Testis (tissue), 3 donors: Measurements from ENCODE around the gene LYRM7. TPM values are rescaled to one million over a fixed set of nuclear protein-coding genes. Genes with fewer than 3 reads are reported as not detected.

Experiments
- DNase-seq: peaks from one replicate; pipeline ENCODE4 v3.0.0-alpha.2; 2019
- H3K27ac ChIP-seq, 2 donors: fragments of 200-600 bp; sonication (generic); one replicate each; pipeline ENCODE4 v1.5.1; 2019
- H3K27me3 ChIP-seq: fragments of 200-600 bp; sonication (generic); one replicate; pipeline ENCODE4 v1.5.1; 2019
- H3K36me3 ChIP-seq: fragments of 200-600 bp; sonication (generic); one replicate; pipeline ENCODE4 v1.5.1; 2017; ENCODE audit warnings: low read depth; ENCODE audit errors: missing control alignments
- H3K4me1 ChIP-seq: fragments of 200-600 bp; sonication (generic); one replicate; pipeline ENCODE4 v1.5.1; 2019
- H3K4me3 ChIP-seq, 2 donors: fragments of 200-600 bp; sonication (generic); one replicate each; pipeline ENCODE4 v1.5.1; 2017 to 2019
- H3K9me3 ChIP-seq: fragments of 200-600 bp; sonication (generic); one replicate; pipeline ENCODE4 v1.5.1; 2017
- CTCF ChIP-seq, 3 experiments: fragments of 450-650 bp in 2 of 3; fragments of 200-600 bp in 1 of 3; sonication (generic) in 1 of 3; IDR thresholded peaks; one replicate each; pipeline ENCODE4 v1.5.1; 2016 to 2019; ENCODE audit warnings: antibody characterized with exemption in 3 of 3, mild to moderate bottlenecking in 2 of 3, moderate library complexity in 1 of 3
- POLR2A ChIP-seq: fragments of 450-650 bp; IDR thresholded peaks from one replicate; pipeline ENCODE4 v1.6.1; 2017; ENCODE audit warnings: antibody characterized with exemption, mild to moderate bottlenecking, moderate library complexity
- WGBS, 2 donors: methylation state at CpG; one replicate each; pipeline ENCODE4 v1.1.5; 2018; 5-methylcytosine and 5-hydroxymethylcytosine counted together
- intact Hi-C: fragments of 100-400 bp; cut with DNase I; formaldehyde crosslinking; loops from one replicate; pipeline ENCODE4 v1.15.1; 2023; ENCODE audit warnings: low total_unique reads
- polyA plus RNA-seq: library from polyadenylated mRNA; stranded (reverse); fragments of 350-450 nt; fragmentation: Illumina TruSeq; extraction: RNeasy Lipid Tissue Mini Kit (QIAGEN cat#74804); gene quantifications from one replicate; pipeline ENCODE4 v1.2.3, GENCODE V29; 2014; ENCODE audit warnings: low read depth, low replicate concordance; ENCODE audit not compliant: insufficient read depth
- total RNA-seq, 2 donors: library from RNA; depleted of rRNA; stranded (reverse); fragments of >200 nt; gene quantifications; one replicate each; pipeline ENCODE4 v1.2.3, GENCODE V29; 2016

Gene LYRM7
- total and polyA plus RNA-seq, 3 donors from 2014 or later, result 12.1 to 14.4 (median 13.2) TPM

- intact Hi-C loops, result no loop called here
- Histone ChIP-seq H3K27ac (no peak overlapping the region), H3K9me3 (no peaks in the 10 kb centered on the region), H3K27me3 (no peaks in the 10 kb centered on the region), H3K36me3 (no peaks in the 10 kb centered on the region), H3K4me3 (no peak overlapping the region), H3K4me1 (no peaks in the 10 kb centered on the region)
- 90 to 91% methylated on average over 2 of the region's 2 CpGs for WGBS, 2 donors
- no peak for DNase-seq
- no peak for TF ChIP-seq CTCF (IDR thresholded peaks at IDR 0.05)
- no peak for TF ChIP-seq POLR2A
Observed at GRCh38 chr5:131254741-131255140, 84.0 kb downstream of the LYRM7 start.

Other genes with a start within 250 kb of the LYRM7 start
- 100 to 1,000 TPM; 102 to 104 TPM for gene HINT1, start 5.7 kb upstream of the LYRM7 start, total RNA-seq
- gene HINT1, start 5.7 kb upstream of the LYRM7 start, polyA plus RNA-seq, result 222 TPM
- 10 to 100 TPM; 67.1 to 72.8 TPM for gene CDC42SE2, start 93.1 kb downstream of the LYRM7 start, total RNA-seq
- 57.6 TPM for gene CDC42SE2, start 93.1 kb downstream of the LYRM7 start, polyA plus RNA-seq